ENCODE data around the gene HCLS1. TPM values are rescaled to one million over a fixed set of nuclear protein-coding genes. Genes with fewer than 3 reads are reported as not detected.
"Not testable (repeated sequence)": the region's sequence is repeated elsewhere in the genome, so short reads cannot be mapped to it uniquely, and the experiment has no call there.

The HCLS1 gene
- total and polyA plus RNA-seq, 2 donors, result 128 to 171 TPM

DNA sequence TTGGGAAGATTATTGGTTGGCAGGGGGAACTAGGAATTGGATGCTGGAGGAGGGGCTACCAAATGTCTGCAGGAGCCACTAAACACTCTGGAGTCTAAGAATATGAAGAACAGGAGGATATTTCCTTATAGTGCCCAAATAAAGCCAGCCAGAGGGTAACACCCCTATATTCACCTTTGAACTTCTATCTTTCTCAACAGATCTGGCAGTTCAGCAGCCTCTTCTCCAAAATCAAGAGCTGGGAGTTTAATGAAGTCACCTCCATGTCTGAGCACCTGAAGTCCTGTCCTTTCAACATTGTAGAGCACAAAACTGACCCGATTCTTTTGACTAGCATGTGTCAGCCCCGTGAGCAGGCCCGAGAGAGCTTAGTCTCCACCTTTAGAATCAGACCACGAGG, 34.2 kb downstream of the HCLS1 start:
- DNase-seq (ENCODE audit: low read depth in 6 of 9, low spot score in 9 of 9), result no peak
- Histone ChIP-seq H3K27ac (ENCODE audit: low read depth in 1 of 2, low read length in 1 of 2) (no peak overlapping the region), H3K9me3 (ENCODE audit: control insufficient read depth in 2 of 2, insufficient read depth in 1 of 2, low read length in 1 of 2) (no peaks in the 10 kb centered on the region), H3K4me3 (ENCODE audit: low read length in 2 of 2) (no peak overlapping the region), H3K4me1 (ENCODE audit: control insufficient read depth in 2 of 2, insufficient read depth in 2 of 2, low read length in 2 of 2) (no peaks in the 10 kb centered on the region), H3K36me3 (ENCODE audit: control insufficient read depth in 2 of 2, insufficient read depth in 2 of 2, low read length in 1 of 2) (peaks cover 10 to 11% of the 10 kb centered on the region in 2 donors), H3K27me3 (ENCODE audit: control insufficient read depth in 2 of 2, insufficient read depth in 1 of 2, low read length in 1 of 2) (peaks cover 0 to under 1% of the 10 kb centered on the region in 2 donors)
- WGBS, result 97% methylated on average over 4 of the region's 4 CpGs

GRCh38 chr3:121624147-121624899, 36.4 kb downstream of the HCLS1 start:
- Histone ChIP-seq H3K27ac (ENCODE audit: low read depth in 1 of 2, low read length in 1 of 2) (no peak overlapping the region), H3K9me3 (ENCODE audit: control insufficient read depth in 2 of 2, insufficient read depth in 1 of 2, low read length in 1 of 2) (no peaks in the 10 kb centered on the region), H3K4me3 (ENCODE audit: low read length in 2 of 2) (no peak overlapping the region), H3K27me3 (ENCODE audit: control insufficient read depth in 2 of 2, insufficient read depth in 1 of 2, low read length in 1 of 2) (peaks cover 0 to 2% of the 10 kb centered on the region in 2 donors), H3K36me3 (ENCODE audit: control insufficient read depth in 2 of 2, insufficient read depth in 2 of 2, low read length in 1 of 2) (peaks cover 0 to 2% of the 10 kb centered on the region in 2 donors), H3K4me1 (ENCODE audit: control insufficient read depth in 2 of 2, insufficient read depth in 2 of 2, low read length in 2 of 2) (no peaks in the 10 kb centered on the region)
- DNase-seq (ENCODE audit: low read depth in 6 of 9, low spot score in 9 of 9), result no peak
- WGBS, result 87% methylated on average over 14 of the region's 14 CpGs

- Histone ChIP-seq H3K27ac (ENCODE audit: low read depth in 1 of 2, low read length in 1 of 2) (no peak overlapping the region), H3K4me1 (ENCODE audit: control insufficient read depth in 2 of 2, insufficient read depth in 2 of 2, low read length in 2 of 2) (no peaks in the 10 kb centered on the region), H3K36me3 (ENCODE audit: control insufficient read depth in 2 of 2, insufficient read depth in 2 of 2, low read length in 1 of 2) (no peaks in the 10 kb centered on the region), H3K4me3 (ENCODE audit: low read length in 2 of 2) (no peak overlapping the region), H3K9me3 (ENCODE audit: control insufficient read depth in 2 of 2, insufficient read depth in 1 of 2, low read length in 1 of 2) (no peaks in the 10 kb centered on the region), H3K27me3 (ENCODE audit: control insufficient read depth in 2 of 2, insufficient read depth in 1 of 2, low read length in 1 of 2) (peaks cover 0 to 2% of the 10 kb centered on the region in 2 donors)
- DNase-seq (ENCODE audit: low read depth in 6 of 9, low spot score in 9 of 9), result no peak
- WGBS, result 96% methylated on average over 6 of the region's 6 CpGs
These were observed 39.2 kb downstream of the HCLS1 start for GRCh38 chr3:121621491-121621890.

GRCh38 chr3:121619691-121620090, 41.0 kb downstream of the HCLS1 start:
- Histone ChIP-seq H3K36me3 (ENCODE audit: control insufficient read depth in 2 of 2, insufficient read depth in 2 of 2, low read length in 1 of 2) (no peaks in the 10 kb centered on the region), H3K27me3 (ENCODE audit: control insufficient read depth in 2 of 2, insufficient read depth in 1 of 2, low read length in 1 of 2) (peaks cover 0 to 2% of the 10 kb centered on the region in 2 donors), H3K4me1 (ENCODE audit: control insufficient read depth in 2 of 2, insufficient read depth in 2 of 2, low read length in 2 of 2) (no peaks in the 10 kb centered on the region), H3K27ac (ENCODE audit: low read depth in 1 of 2, low read length in 1 of 2) (no peak overlapping the region), H3K9me3 (ENCODE audit: control insufficient read depth in 2 of 2, insufficient read depth in 1 of 2, low read length in 1 of 2) (no peaks in the 10 kb centered on the region), H3K4me3 (ENCODE audit: low read length in 2 of 2) (no peak overlapping the region)
- DNase-seq (ENCODE audit: low read depth in 6 of 9, low spot score in 9 of 9), result no peak
- WGBS, result 98% methylated on average over 2 of the region's 2 CpGs

- Histone ChIP-seq H3K36me3 (ENCODE audit: control insufficient read depth in 2 of 2, insufficient read depth in 2 of 2, low read length in 1 of 2) (no peaks in the 10 kb centered on the region), H3K9me3 (ENCODE audit: control insufficient read depth in 2 of 2, insufficient read depth in 1 of 2, low read length in 1 of 2) (no peaks in the 10 kb centered on the region), H3K27ac (ENCODE audit: low read depth in 1 of 2, low read length in 1 of 2) (no peak overlapping the region), H3K27me3 (ENCODE audit: control insufficient read depth in 2 of 2, insufficient read depth in 1 of 2, low read length in 1 of 2) (no peaks in the 10 kb centered on the region), H3K4me1 (ENCODE audit: control insufficient read depth in 2 of 2, insufficient read depth in 2 of 2, low read length in 2 of 2) (no peaks in the 10 kb centered on the region), H3K4me3 (ENCODE audit: low read length in 2 of 2) (no peak overlapping the region)
- DNase-seq (ENCODE audit: low read depth in 6 of 9, low spot score in 9 of 9), result no peak
- 98% methylated on average over 4 of the region's 4 CpGs for WGBS
These were observed 54.6 kb downstream of the HCLS1 start for GRCh38 chr3:121606106-121606505.

- H3K27me3 ChIP-seq (ENCODE audit: control insufficient read depth in 2 of 2, insufficient read depth in 1 of 2, low read length in 1 of 2), result no peaks in the 10 kb centered on the region
- DNase-seq (ENCODE audit: low read depth in 6 of 9, low spot score in 9 of 9), result no peak
- no peaks in the 10 kb centered on the region for H3K36me3 ChIP-seq (ENCODE audit: control insufficient read depth in 2 of 2, insufficient read depth in 2 of 2, low read length in 1 of 2)
- no peak overlapping the region for H3K4me3 ChIP-seq (ENCODE audit: low read length in 2 of 2)
- no peaks in the 10 kb centered on the region for H3K9me3 ChIP-seq (ENCODE audit: control insufficient read depth in 2 of 2, insufficient read depth in 1 of 2, low read length in 1 of 2)
- H3K27ac ChIP-seq (ENCODE audit: low read depth in 1 of 2, low read length in 1 of 2), result no peak overlapping the region
- no peaks in the 10 kb centered on the region for H3K4me1 ChIP-seq (ENCODE audit: control insufficient read depth in 2 of 2, insufficient read depth in 2 of 2, low read length in 2 of 2)
- 93% methylated on average over 2 of the region's 2 CpGs for WGBS
These were observed 55.9 kb downstream of the HCLS1 start for GRCh38 chr3:121604759-121605158.

DNA sequence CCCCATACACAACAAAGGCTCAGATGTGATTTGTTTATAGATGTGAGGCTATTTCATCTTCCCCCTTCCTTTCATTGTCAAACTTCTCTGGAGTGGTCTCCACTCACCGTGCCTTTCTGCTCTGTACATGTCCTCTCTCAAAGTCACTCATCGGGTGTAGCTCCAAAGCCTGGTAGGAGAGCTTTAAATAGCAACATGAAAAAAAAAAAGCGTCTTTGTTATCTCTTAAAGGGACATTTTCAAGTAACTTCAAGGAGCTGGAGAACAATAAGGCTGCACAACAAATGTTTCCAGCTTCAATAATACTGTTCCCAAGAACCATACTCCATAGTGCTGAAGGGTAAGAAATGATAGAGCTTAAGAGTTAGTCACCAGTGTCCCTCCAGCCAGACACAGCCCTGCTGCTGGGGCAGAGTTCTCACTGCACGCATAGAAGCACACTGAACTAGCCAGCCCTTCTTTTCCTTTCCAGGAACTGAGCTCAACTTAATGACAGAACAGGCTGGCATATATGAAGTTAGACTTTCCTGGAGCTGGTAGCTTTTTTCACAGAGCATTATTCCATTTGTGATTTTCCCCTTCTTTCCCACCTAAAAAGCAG, 59.4 kb downstream of the HCLS1 start:
- no peak overlapping the region for H3K27ac ChIP-seq (ENCODE audit: low read depth in 1 of 2, low read length in 1 of 2)
- H3K36me3 ChIP-seq (ENCODE audit: control insufficient read depth in 2 of 2, insufficient read depth in 2 of 2, low read length in 1 of 2), result no peaks in the 10 kb centered on the region
- 51% methylated on average over 4 of the region's 4 CpGs for WGBS
- no peak overlapping the region for H3K4me3 ChIP-seq (ENCODE audit: low read length in 2 of 2)
- no peak for DNase-seq (ENCODE audit: low read depth in 6 of 9, low spot score in 9 of 9)
- H3K27me3 ChIP-seq (ENCODE audit: control insufficient read depth in 2 of 2, insufficient read depth in 1 of 2, low read length in 1 of 2), result no peaks in the 10 kb centered on the region
- H3K4me1 ChIP-seq (ENCODE audit: control insufficient read depth in 2 of 2, insufficient read depth in 2 of 2, low read length in 2 of 2), result no peaks in the 10 kb centered on the region
- H3K9me3 ChIP-seq (ENCODE audit: control insufficient read depth in 2 of 2, insufficient read depth in 1 of 2, low read length in 1 of 2), result no peaks in the 10 kb centered on the region

DNA sequence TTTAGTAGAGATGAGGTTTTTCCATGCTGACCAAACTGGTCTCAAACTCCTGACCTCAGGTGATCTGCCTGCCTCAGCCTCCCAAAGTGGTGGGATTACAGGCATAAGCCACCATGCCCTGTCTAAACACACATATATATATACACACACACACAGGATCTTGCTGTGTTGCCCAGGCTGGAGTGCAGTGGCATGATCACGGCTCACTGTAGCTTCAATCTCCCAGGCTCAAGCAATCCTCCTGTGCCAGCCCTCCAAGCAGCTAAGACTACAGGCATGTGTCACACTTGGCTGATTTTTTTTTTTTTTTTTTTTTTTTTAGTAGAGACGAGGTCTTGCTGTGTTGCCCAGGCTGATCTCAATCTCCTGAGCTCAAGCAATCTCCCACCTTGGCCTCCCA, 60.8 kb downstream of the HCLS1 start:
- WGBS, result 94% methylated on average over 2 of the region's 2 CpGs
- not testable (repeated sequence) for H3K9me3 ChIP-seq (ENCODE audit: control insufficient read depth in 2 of 2, insufficient read depth in 1 of 2, low read length in 1 of 2); H3K36me3 ChIP-seq (ENCODE audit: control insufficient read depth in 2 of 2, insufficient read depth in 2 of 2, low read length in 1 of 2); H3K4me3 ChIP-seq (ENCODE audit: low read length in 2 of 2); H3K4me1 ChIP-seq (ENCODE audit: control insufficient read depth in 2 of 2, insufficient read depth in 2 of 2, low read length in 2 of 2); H3K27ac ChIP-seq (ENCODE audit: low read depth in 1 of 2, low read length in 1 of 2); DNase-seq (ENCODE audit: low read depth in 6 of 9, low spot score in 9 of 9); H3K27me3 ChIP-seq (ENCODE audit: control insufficient read depth in 2 of 2, insufficient read depth in 1 of 2, low read length in 1 of 2)

DNA sequence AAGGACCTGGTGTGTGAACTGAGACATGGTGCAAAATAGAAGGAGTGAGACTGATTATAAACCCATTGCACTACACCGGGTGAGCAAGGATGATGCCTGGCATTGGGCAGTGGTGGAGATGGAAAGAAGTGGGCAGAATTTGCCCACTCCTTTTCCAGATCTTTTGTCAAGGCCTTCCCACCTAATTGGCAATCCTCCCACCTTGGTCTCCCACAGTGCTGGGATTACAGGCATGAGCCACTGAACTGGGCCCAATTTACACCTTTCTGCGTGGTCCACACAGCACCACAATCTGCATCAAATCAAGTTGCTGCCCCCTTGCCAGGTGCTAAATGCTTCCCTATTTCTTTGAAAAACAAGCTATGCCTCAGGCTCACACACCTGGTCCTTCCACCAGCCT, 62.1 kb downstream of the HCLS1 start:
- H3K4me1 ChIP-seq (ENCODE audit: control insufficient read depth in 2 of 2, insufficient read depth in 2 of 2, low read length in 2 of 2), result no peaks in the 10 kb centered on the region
- H3K27ac ChIP-seq (ENCODE audit: low read depth in 1 of 2, low read length in 1 of 2), result no peak overlapping the region
- no peak for DNase-seq (ENCODE audit: low read depth in 6 of 9, low spot score in 9 of 9)
- H3K27me3 ChIP-seq (ENCODE audit: control insufficient read depth in 2 of 2, insufficient read depth in 1 of 2, low read length in 1 of 2), result no peaks in the 10 kb centered on the region
- H3K9me3 ChIP-seq (ENCODE audit: control insufficient read depth in 2 of 2, insufficient read depth in 1 of 2, low read length in 1 of 2), result no peaks in the 10 kb centered on the region
- no peak overlapping the region for H3K4me3 ChIP-seq (ENCODE audit: low read length in 2 of 2)
- no peaks in the 10 kb centered on the region for H3K36me3 ChIP-seq (ENCODE audit: control insufficient read depth in 2 of 2, insufficient read depth in 2 of 2, low read length in 1 of 2)
- 97% methylated on average over 2 of the region's 2 CpGs for WGBS
